ENCODE results near the gene SDC1.
"Not testable (repeated sequence)": the region's sequence is repeated elsewhere in the genome, so short reads cannot be mapped to it uniquely, and the experiment has no call there.

SDC1 gene

GRCh38 chr2:20203521-20204225, 21.3 kb downstream of the SDC1 start:
- Mint-ChIP-seq H3K36me3 (ENCODE audit: insufficient read depth) (no peaks in the 10 kb centered on the region), H3K4me3 (no peak overlapping the region), H3K4me1 (ENCODE audit: low read depth in 2 of 2) (peaks cover 0 to 4% of the 10 kb centered on the region in 2 donors), H3K9me3 (no peaks in the 10 kb centered on the region), H3K27me3 (peaks cover 9 to 31% of the 10 kb centered on the region in 2 donors), H3K27ac (no peak overlapping the region)
- DNase-seq (no peak), ATAC-seq (replicated peaks) (no peak)

GRCh38 chr2:20203072-20203471, 21.9 kb downstream of the SDC1 start:
- peaks cover 0 to 2% of the 10 kb centered on the region in 2 donors for H3K4me1 Mint-ChIP-seq (ENCODE audit: low read depth in 2 of 2)
- H3K4me3 Mint-ChIP-seq, result no peak overlapping the region
- no peak overlapping the region for H3K27ac Mint-ChIP-seq
- no peaks in the 10 kb centered on the region for H3K36me3 Mint-ChIP-seq (ENCODE audit: insufficient read depth)
- no peaks in the 10 kb centered on the region for H3K9me3 Mint-ChIP-seq
- DNase-seq (no peak), ATAC-seq (replicated peaks) (no peak)
- peaks cover 11 to 37% of the 10 kb centered on the region in 2 donors for H3K27me3 Mint-ChIP-seq

DNA sequence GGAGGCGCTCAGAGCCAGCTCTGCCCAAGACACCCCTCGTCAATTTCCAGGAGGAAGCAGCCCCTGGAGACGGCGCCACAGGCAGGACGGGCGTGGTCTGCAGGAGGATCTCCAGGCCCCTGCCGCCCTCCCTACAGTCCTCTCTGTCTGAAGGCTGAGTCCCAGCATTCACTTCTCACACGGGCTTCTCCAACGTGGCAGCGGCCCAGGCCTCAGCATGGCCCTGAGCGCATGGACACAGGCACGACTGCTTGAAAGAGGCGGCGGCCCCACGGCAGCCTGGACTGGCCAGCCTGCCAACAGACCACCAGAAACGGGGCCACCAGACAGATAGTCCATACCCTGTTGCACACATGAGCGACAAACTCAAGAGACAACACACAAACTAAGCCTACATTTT, 23.3 kb downstream of the SDC1 start:
- Mint-ChIP-seq H3K4me3 (no peak overlapping the region), H3K27ac (no peak overlapping the region), H3K36me3 (ENCODE audit: insufficient read depth) (no peaks in the 10 kb centered on the region), H3K9me3 (no peaks in the 10 kb centered on the region), H3K4me1 (ENCODE audit: low read depth in 2 of 2) (no peaks in the 10 kb centered on the region), H3K27me3 (peaks cover 11 to 46% of the 10 kb centered on the region in 2 donors)
- ATAC-seq (replicated peaks) (no peak), DNase-seq (no peak)

GRCh38 chr2:20200697-20201555, 24.0 kb downstream of the SDC1 start:
- ATAC-seq (replicated peaks) (no peak), DNase-seq (no peak)
- H3K4me3 Mint-ChIP-seq, result no peak overlapping the region
- H3K27me3 Mint-ChIP-seq, result peaks cover 11 to 46% of the 10 kb centered on the region in 2 donors
- no peak overlapping the region for H3K27ac Mint-ChIP-seq
- no peaks in the 10 kb centered on the region for H3K4me1 Mint-ChIP-seq (ENCODE audit: low read depth in 2 of 2)
- no peaks in the 10 kb centered on the region for H3K9me3 Mint-ChIP-seq
- H3K36me3 Mint-ChIP-seq (ENCODE audit: insufficient read depth), result no peaks in the 10 kb centered on the region

GRCh38 chr2:20199633-20200270, 25.2 kb downstream of the SDC1 start:
- DNase-seq, result no peak
- no peak overlapping the region for H3K4me3 Mint-ChIP-seq
- no peaks in the 10 kb centered on the region for H3K4me1 Mint-ChIP-seq (ENCODE audit: low read depth in 2 of 2)
- ATAC-seq (replicated peaks), result no peak
- no peak overlapping the region for H3K27ac Mint-ChIP-seq
- peaks cover 11 to 46% of the 10 kb centered on the region in 2 donors for H3K27me3 Mint-ChIP-seq
- H3K9me3 Mint-ChIP-seq, result no peaks in the 10 kb centered on the region
- no peaks in the 10 kb centered on the region for H3K36me3 Mint-ChIP-seq (ENCODE audit: insufficient read depth)

- DNase-seq, result no peak
Observed at GRCh38 chr2:20198796-20199632, 25.9 kb downstream of the SDC1 start.

GRCh38 chr2:20198001-20198400, 26.9 kb downstream of the SDC1 start:
- H3K36me3 Mint-ChIP-seq (ENCODE audit: insufficient read depth), result no peaks in the 10 kb centered on the region
- H3K4me3 Mint-ChIP-seq, result no peak overlapping the region
- no peak for DNase-seq
- H3K9me3 Mint-ChIP-seq, result no peaks in the 10 kb centered on the region
- H3K27me3 Mint-ChIP-seq, result peaks cover 11 to 46% of the 10 kb centered on the region in 2 donors
- H3K27ac Mint-ChIP-seq, result no peak overlapping the region
- no peaks in the 10 kb centered on the region for H3K4me1 Mint-ChIP-seq (ENCODE audit: low read depth in 2 of 2)
- no peak for ATAC-seq (replicated peaks)

More at GRCh38 chr2:20198796-20199632, 25.9 kb downstream of the SDC1 start:
- Mint-ChIP-seq H3K27ac (no peak overlapping the region), H3K27me3 (peaks cover 11 to 46% of the 10 kb centered on the region in 2 donors), H3K36me3 (ENCODE audit: insufficient read depth) (no peaks in the 10 kb centered on the region), H3K4me1 (ENCODE audit: low read depth in 2 of 2) (no peaks in the 10 kb centered on the region), H3K4me3 (no peak overlapping the region), H3K9me3 (no peaks in the 10 kb centered on the region)
- no peak for ATAC-seq (replicated peaks)

- no peaks in the 10 kb centered on the region for H3K4me1 Mint-ChIP-seq (ENCODE audit: low read depth in 2 of 2)
- ATAC-seq (replicated peaks) (no peak), DNase-seq (no peak)
- H3K27me3 Mint-ChIP-seq, result peaks cover 11 to 46% of the 10 kb centered on the region in 2 donors
- no peaks in the 10 kb centered on the region for H3K9me3 Mint-ChIP-seq
- H3K4me3 Mint-ChIP-seq, result no peak overlapping the region
- H3K27ac Mint-ChIP-seq, result no peak overlapping the region
- H3K36me3 Mint-ChIP-seq (ENCODE audit: insufficient read depth), result no peaks in the 10 kb centered on the region
Observed at GRCh38 chr2:20197192-20197591, 27.7 kb downstream of the SDC1 start.

DNA sequence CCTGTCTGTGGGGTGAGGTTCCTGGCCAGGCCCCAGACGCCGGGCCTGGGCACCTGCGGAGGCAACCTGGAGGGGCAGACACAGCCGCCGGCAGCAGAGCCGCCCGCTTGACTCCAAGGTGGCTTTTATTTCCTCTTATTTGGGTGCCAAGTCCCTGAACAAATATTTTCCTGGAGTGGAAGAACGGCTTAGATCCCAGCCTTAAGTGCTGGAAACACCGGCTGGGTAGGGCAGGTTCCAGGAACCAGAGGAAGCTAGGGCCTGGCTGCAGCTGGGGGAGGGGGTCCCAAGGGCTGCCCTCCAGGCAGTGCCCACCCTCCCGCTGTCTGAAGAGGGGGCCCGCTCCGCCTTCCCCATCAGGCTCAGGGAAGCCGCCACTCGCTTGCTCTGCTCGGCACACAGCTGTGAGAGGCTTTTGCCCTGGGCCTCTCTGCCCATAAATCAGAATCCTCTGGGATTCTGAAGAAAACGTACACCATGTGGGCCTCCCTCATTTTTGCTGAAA, 28.2 kb downstream of the SDC1 start:
- Mint-ChIP-seq H3K36me3 (ENCODE audit: insufficient read depth) (no peaks in the 10 kb centered on the region), H3K4me3 (no peak overlapping the region), H3K4me1 (ENCODE audit: low read depth in 2 of 2) (no peaks in the 10 kb centered on the region), H3K9me3 (no peaks in the 10 kb centered on the region), H3K27me3 (peaks cover 11 to 41% of the 10 kb centered on the region in 2 donors), H3K27ac (no peak overlapping the region)
- no peak for DNase-seq
- ATAC-seq (replicated peaks), result no peak

- no peak for DNase-seq
- Mint-ChIP-seq H3K36me3 (ENCODE audit: insufficient read depth) (no peaks in the 10 kb centered on the region), H3K27ac (no peak overlapping the region), H3K9me3 (no peaks in the 10 kb centered on the region), H3K27me3 (peaks cover 11 to 36% of the 10 kb centered on the region in 2 donors), H3K4me1 (ENCODE audit: low read depth in 2 of 2) (no peaks in the 10 kb centered on the region), H3K4me3 (no peak overlapping the region)
- ATAC-seq (replicated peaks), result no peak
Observed at GRCh38 chr2:20196053-20196656, 28.8 kb downstream of the SDC1 start.

DNA sequence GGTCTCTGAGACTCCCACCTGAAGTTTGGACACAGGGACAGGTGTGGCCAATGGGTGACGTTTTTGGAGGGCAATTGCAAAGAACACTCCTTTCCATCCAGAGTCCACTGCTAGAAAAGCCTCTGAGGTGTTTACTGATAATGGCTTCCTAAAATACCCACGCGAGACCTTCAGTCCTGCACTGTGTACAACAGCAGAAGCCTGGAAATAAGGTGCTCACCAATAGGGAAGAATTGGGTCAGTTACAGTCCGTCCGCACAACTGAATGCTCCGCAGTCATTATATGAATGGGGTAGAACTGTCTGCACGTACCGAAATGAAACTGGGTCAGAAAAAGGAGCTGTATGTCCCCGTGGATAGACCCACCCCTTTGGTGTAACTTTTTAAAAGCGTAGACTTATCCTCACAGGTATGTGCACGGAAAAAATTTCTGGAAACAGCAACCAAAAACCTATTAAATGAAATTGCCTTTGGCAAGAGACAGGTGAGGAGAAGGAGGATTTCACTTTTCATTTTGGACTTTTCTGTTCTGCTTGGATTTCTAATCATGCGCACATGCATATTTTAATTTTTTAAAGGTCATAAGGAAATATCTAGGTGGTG, 29.4 kb downstream of the SDC1 start:
- Mint-ChIP-seq H3K36me3 (ENCODE audit: insufficient read depth) (no peaks in the 10 kb centered on the region), H3K4me1 (ENCODE audit: low read depth in 2 of 2) (no peaks in the 10 kb centered on the region), H3K27ac (no peak overlapping the region), H3K27me3 (peaks cover 11 to 29% of the 10 kb centered on the region in 2 donors), H3K9me3 (no peaks in the 10 kb centered on the region), H3K4me3 (no peak overlapping the region)
- ATAC-seq (replicated peaks), result no peak
- DNase-seq, result no peak

- H3K9me3 Mint-ChIP-seq; ATAC-seq (replicated peaks); H3K36me3 Mint-ChIP-seq (ENCODE audit: insufficient read depth); H3K4me3 Mint-ChIP-seq; H3K27ac Mint-ChIP-seq; DNase-seq; H3K4me1 Mint-ChIP-seq (ENCODE audit: low read depth in 2 of 2): not testable (repeated sequence)
- H3K27me3 Mint-ChIP-seq, result peaks cover 11 to 26% of the 10 kb centered on the region in 2 donors
Observed at GRCh38 chr2:20195016-20195411, 29.9 kb downstream of the SDC1 start.
